AG09309 (cell line): ENCODE measurements around the gene TBC1D8B.

Source experiments
- DNase-seq: peaks from one replicate; pipeline ENCODE4 v3.0.0-alpha.2; 2010; ENCODE audit warnings: low read depth
- H3K4me3 ChIP-seq: 2 replicates; pipeline ENCODE4 v1.5.1; 2011; ENCODE audit warnings: mild to moderate bottlenecking, low read depth, low read length, moderate library complexity; ENCODE audit not compliant: control insufficient read depth
- CTCF ChIP-seq: IDR thresholded peaks from 2 replicates; pipeline ENCODE4 v1.5.1; 2011; ENCODE audit warnings: mild to moderate bottlenecking, low read depth, low read length, inconsistent platforms; ENCODE audit not compliant: insufficient read depth, control insufficient read depth; ENCODE audit errors: missing control alignments

TBC1D8B gene

GRCh38 chrX:106919932-106920452 is 117.5 kb downstream of the TBC1D8B start, which contains the start of gene CLDN2:
TSS of gene CLDN2 (plus strand) at chrX:106920402. CDS start at chrX:106928229, 7,827 bp downstream.
- no peak within 1 kb of the TSS for H3K4me3 ChIP-seq
- no peak for DNase-seq
- no peak for TF ChIP-seq CTCF

GRCh38 chrX:106921637-106922036 is 119.2 kb downstream of the TBC1D8B start:
- no peak for TF ChIP-seq CTCF
- DNase-seq: no peak
- H3K4me3 ChIP-seq: no peak overlapping the region
